B cell (primary cell): ENCODE data around the gene DMKN.
"Not testable (repeated sequence)": the region's sequence is repeated elsewhere in the genome, so short reads cannot be mapped to it uniquely, and the experiment has no call there.

Experiments used
- CTCF ChIP-seq: fragments of 200-600 bp; IDR thresholded peaks from one replicate; pipeline ENCODE4 v1.8.0; 2022; ENCODE audit warnings: antibody characterized with exemption, mild to moderate bottlenecking
- EZH2 ChIP-seq: IDR thresholded peaks from 2 replicates; pipeline ENCODE4 v1.6.1; 2012; ENCODE audit warnings: borderline replicate concordance, low read depth, mild to moderate bottlenecking, moderate library complexity, low read length; ENCODE audit not compliant: insufficient read depth, poor library complexity, severe bottlenecking

GRCh38 chr19:35462956-35463355 is 50.5 kb downstream of the DMKN start:
- TF ChIP-seq CTCF, EZH2: not testable (repeated sequence)
